Measurements from ENCODE around the gene FRA10AC1. TPM values are rescaled to one million over a fixed set of nuclear protein-coding genes. Genes with fewer than 3 reads are reported as not detected.
A peak's percentile ranks its signal among the peaks of the same experiment; 100 is the strongest.

The FRA10AC1 gene
- total RNA-seq, 1 experiment from 2014 or later: 10.4 TPM

GRCh38 chr10:93742633-93743349 lies 40.4 kb upstream of the FRA10AC1 start:
- no peaks in the 10 kb centered on the region for H4K20me1 ChIP-seq (ENCODE audit: insufficient read depth)
- H3K79me2 ChIP-seq (ENCODE audit: low read depth): no peaks in the 10 kb centered on the region
- H3K4me1 ChIP-seq (replicated peaks; ENCODE audit: insufficient read depth): peaks cover 19% of the 10 kb centered on the region
- TF ChIP-seq, protein P1, sequence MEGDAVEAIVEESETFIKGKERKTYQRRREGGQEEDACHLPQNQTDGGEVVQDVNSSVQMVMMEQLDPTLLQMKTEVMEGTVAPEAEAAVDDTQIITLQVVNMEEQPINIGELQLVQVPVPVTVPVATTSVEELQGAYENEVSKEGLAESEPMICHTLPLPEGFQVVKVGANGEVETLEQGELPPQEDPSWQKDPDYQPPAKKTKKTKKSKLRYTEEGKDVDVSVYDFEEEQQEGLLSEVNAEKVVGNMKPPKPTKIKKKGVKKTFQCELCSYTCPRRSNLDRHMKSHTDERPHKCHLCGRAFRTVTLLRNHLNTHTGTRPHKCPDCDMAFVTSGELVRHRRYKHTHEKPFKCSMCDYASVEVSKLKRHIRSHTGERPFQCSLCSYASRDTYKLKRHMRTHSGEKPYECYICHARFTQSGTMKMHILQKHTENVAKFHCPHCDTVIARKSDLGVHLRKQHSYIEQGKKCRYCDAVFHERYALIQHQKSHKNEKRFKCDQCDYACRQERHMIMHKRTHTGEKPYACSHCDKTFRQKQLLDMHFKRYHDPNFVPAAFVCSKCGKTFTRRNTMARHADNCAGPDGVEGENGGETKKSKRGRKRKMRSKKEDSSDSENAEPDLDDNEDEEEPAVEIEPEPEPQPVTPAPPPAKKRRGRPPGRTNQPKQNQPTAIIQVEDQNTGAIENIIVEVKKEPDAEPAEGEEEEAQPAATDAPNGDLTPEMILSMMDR (conservative IDR thresholded peaks at IDR 0.05): no peak
- TF ChIP-seq EZH2 (IDR thresholded peaks at IDR 0.05; ENCODE audit: low read depth): no peak
- H3K4me3 ChIP-seq: no peak overlapping the region
- 0 out of 2 replicates have a peak overlapping the region, but pooled peaks have one; percentile 26 for H3K4me2 ChIP-seq
- H3F3A ChIP-seq (ENCODE audit: insufficient read depth, low read depth): peaks cover 6% of the 10 kb centered on the region
- no TSS peak for BruUV-seq (replicated peaks)
- H3K27me3 ChIP-seq (ENCODE audit: insufficient read depth, low read depth): no peaks in the 10 kb centered on the region
- ChIA-PET CTCF (no interaction called here), POLR2A (ENCODE audit: unreplicated experiment) (no interaction called here)
- H2AFZ ChIP-seq: no peak overlapping the region
- H3K36me3 ChIP-seq (ENCODE audit: low read depth): no peaks in the 10 kb centered on the region
- no peaks in the 10 kb centered on the region for H3K9me3 ChIP-seq (ENCODE audit: insufficient read depth, low read depth)
- intact Hi-C loops (cut with micrococcal nuclease; ENCODE audit: unreplicated experiment): no loop called here
- H3K9me2 ChIP-seq (ENCODE audit: insufficient read depth): no peaks in the 10 kb centered on the region
- H3K27ac ChIP-seq: peak overlapping the region; percentile 14; the same call in 1 of the 2 replicates
- DNase-seq: no peak

GRCh38 chr10:93741367-93741766 lies 39.0 kb upstream of the FRA10AC1 start:
- Histone ChIP-seq H2AFZ (no peak overlapping the region), H3K9me2 (ENCODE audit: insufficient read depth) (no peaks in the 10 kb centered on the region), H3K9me3 (ENCODE audit: insufficient read depth, low read depth) (no peaks in the 10 kb centered on the region), H3K79me2 (ENCODE audit: low read depth) (no peaks in the 10 kb centered on the region), H3K36me3 (ENCODE audit: low read depth) (no peaks in the 10 kb centered on the region), H3K4me3 (no peak overlapping the region), H3K4me1 (replicated peaks; ENCODE audit: insufficient read depth) (peaks cover 7% of the 10 kb centered on the region), H3K27ac (no peak overlapping the region), H3F3A (ENCODE audit: insufficient read depth, low read depth) (peaks cover 3% of the 10 kb centered on the region), H3K27me3 (ENCODE audit: insufficient read depth, low read depth) (no peaks in the 10 kb centered on the region), H3K4me2 (no peak overlapping the region), H4K20me1 (ENCODE audit: insufficient read depth) (no peaks in the 10 kb centered on the region)
- ChIA-PET POLR2A (ENCODE audit: unreplicated experiment) (no interaction called here), CTCF (no interaction called here)
- TF ChIP-seq EZH2 (IDR thresholded peaks at IDR 0.05; ENCODE audit: low read depth): no peak
- TF ChIP-seq, protein P1 (conservative IDR thresholded peaks at IDR 0.05): no peak
- DNase-seq: no peak
- intact Hi-C loops (cut with micrococcal nuclease; ENCODE audit: unreplicated experiment): no loop called here
- no TSS peak for BruUV-seq (replicated peaks)

- no peak overlapping the region for H3K4me2 ChIP-seq
- H4K20me1 ChIP-seq (ENCODE audit: insufficient read depth): no peaks in the 10 kb centered on the region
- no peaks in the 10 kb centered on the region for H3K9me3 ChIP-seq (ENCODE audit: insufficient read depth, low read depth)
- H2AFZ ChIP-seq: no peak overlapping the region
- H3K79me2 ChIP-seq (ENCODE audit: low read depth): no peaks in the 10 kb centered on the region
- H3K27ac ChIP-seq: no peak overlapping the region
- H3K4me3 ChIP-seq: no peak overlapping the region
- peaks cover 4% of the 10 kb centered on the region; the same call in 1 of the 2 replicates for H3K4me1 ChIP-seq (replicated peaks; ENCODE audit: insufficient read depth)
- H3F3A ChIP-seq (ENCODE audit: insufficient read depth, low read depth): no peaks in the 10 kb centered on the region
- H3K9me2 ChIP-seq (ENCODE audit: insufficient read depth): no peaks in the 10 kb centered on the region
- intact Hi-C loops (cut with micrococcal nuclease; ENCODE audit: unreplicated experiment): no loop called here
- no peaks in the 10 kb centered on the region for H3K27me3 ChIP-seq (ENCODE audit: insufficient read depth, low read depth)
- ChIA-PET POLR2A (ENCODE audit: unreplicated experiment) (no interaction called here), CTCF (interaction anchor here (0.5 kb wide), 1 partner anchor 19 kb away, joined by 7 read pairs; no protein-coding TSS in a partner anchor)
- no TSS peak for BruUV-seq (replicated peaks)
- no peaks in the 10 kb centered on the region for H3K36me3 ChIP-seq (ENCODE audit: low read depth)
- DNase-seq: no peak
- TF ChIP-seq EZH2 (IDR thresholded peaks at IDR 0.05; ENCODE audit: low read depth): no peak
- TF ChIP-seq, protein P1 (conservative IDR thresholded peaks at IDR 0.05): no peak
Measured at GRCh38 chr10:93726024-93726423, 23.6 kb upstream of the FRA10AC1 start.

Measured in PC-9 (cell line).